Loucy (cell line): ENCODE measurements around the gene DDX42.

Experiments
- CTCF ChIP-seq: fragments of 200-600 bp; sonication (generic); conservative IDR thresholded peaks from 2 replicates; pipeline ENCODE4 v1.5.1; 2014; ENCODE audit warnings: mild to moderate bottlenecking, antibody characterized with exemption, low read length
- EZH2phosphoT487 ChIP-seq: fragments of 200-600 bp; IDR thresholded peaks from 2 replicates; pipeline ENCODE4 v1.6.1; 2018; ENCODE audit warnings: antibody characterized with exemption, mild to moderate bottlenecking, moderate library complexity, borderline replicate concordance

- no peak for TF ChIP-seq CTCF
- no peak for TF ChIP-seq EZH2phosphoT487
Observed at GRCh38 chr17:63774141-63774968, at the start of gene DDX42.
